HG03280 (cell line): ENCODE results near the gene KANTR.
"Not testable (repeated sequence)": the region's sequence is repeated elsewhere in the genome, so short reads cannot be mapped to it uniquely, and the experiment has no call there.

Experiments
- ATAC-seq: cut with Tn5 transposase; IDR thresholded peaks from one replicate; pipeline ENCODE4 v1.9.1; 2021; ENCODE audit warnings: mild to moderate bottlenecking, moderate library complexity; ENCODE audit not compliant: unreplicated experiment

Gene KANTR

DNA sequence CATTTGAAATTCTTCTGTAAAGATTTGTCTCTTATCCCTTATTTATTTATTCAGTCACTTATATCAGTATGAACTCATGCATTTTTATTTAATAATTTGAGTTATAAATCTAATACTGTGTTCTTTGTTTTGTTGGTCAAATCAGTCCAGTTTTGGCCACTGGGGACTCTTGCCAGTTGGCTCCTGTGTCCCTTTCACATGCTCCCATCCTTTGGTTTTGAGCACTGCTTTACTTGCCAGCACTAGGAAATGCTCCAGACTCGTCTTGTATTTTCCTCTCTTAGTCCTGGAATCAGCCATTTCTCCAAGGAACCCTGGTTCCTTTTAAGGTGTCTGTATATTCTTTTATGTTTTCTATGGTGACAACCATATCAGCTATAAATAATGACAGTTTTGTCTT is 28.1 kb downstream of the KANTR start:
- no peak for ATAC-seq

DNA sequence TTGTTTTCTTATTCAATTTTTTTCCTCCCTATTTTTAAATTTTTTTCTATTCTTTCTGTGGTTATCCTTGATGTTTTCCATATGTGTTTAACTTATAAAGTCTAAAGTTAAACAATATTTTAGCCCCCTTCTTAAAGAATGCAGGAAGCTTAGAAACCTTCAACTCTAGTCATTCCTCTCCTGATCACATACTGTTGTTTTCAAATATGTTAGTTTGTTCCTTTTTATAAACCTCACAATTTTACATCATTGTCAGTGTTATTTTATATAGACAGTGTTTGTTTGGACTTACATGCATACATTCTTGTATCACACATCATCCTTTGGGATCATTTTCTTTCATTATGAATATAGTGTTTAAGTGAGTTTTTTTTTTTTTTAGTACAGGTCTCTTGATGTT is 31.6 kb downstream of the KANTR start:
- ATAC-seq = no peak

DNA sequence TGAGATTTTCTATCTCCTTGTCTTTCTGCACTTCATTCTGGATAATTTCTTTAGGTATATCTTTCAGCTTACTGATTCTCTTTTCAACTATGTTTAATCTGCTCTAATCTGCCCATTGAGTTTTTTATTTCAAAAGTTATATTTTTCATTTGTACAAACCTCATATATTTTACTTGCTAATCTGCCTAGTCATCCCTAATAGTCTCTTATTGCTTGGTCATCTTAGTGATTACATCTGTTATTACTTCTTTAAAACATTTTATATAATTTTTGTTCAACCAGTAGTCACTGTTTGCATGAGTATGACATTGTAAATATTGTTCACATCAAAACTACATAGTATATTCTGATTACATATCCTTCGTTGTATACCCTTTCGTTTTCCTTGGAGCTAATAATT is 32.4 kb downstream of the KANTR start:
- ATAC-seq = no peak

DNA sequence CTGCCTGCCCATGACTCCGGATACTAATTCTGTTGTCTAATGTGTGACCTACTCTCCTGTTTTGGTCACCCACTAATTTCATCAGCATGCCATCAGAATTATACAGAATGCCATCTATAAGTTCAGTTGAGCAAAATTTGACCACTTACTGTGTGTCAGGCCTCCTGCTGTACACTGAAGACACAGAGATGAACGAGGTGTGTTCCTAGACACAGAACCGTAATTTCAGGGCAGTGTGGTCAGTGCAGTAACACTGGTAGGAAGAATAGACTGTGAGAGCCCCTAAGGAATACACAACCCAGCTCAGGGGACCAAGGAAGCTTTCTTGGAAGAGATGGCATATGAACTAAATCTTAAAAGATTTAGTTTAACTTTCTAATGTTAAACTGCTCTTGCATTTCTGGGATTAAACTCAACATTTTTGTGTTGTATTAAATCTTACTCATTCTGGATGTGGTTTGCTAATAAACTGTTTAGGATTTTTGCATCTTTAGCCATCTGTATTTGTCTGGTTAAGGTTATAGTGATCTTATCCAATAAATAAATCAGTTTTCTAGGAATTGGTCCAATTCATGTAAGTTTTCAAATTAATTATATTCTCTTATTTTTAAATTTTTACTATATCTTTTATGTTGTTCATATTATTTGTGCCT is 34.3 kb downstream of the KANTR start:
- no peak for ATAC-seq

DNA sequence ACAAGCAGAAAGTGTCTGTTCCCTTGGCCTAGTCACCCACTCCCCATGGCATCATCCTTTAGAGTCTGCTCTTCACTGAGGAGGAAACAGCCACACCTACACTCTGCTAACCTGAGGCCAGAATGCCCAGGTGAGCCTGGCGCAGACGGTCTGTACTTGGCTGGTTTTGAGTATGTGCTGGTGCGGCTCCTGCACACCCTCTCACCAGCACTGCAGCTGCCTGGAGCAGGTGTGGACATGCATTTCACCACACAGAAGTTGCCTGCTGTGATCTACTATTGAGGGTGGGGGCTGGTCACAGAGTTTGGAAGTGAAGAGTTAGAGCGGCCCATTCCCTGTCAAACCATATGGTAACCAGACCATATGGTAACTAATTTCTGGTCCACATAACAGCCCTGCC is 39.5 kb downstream of the KANTR start:
- ATAC-seq = no peak

DNA sequence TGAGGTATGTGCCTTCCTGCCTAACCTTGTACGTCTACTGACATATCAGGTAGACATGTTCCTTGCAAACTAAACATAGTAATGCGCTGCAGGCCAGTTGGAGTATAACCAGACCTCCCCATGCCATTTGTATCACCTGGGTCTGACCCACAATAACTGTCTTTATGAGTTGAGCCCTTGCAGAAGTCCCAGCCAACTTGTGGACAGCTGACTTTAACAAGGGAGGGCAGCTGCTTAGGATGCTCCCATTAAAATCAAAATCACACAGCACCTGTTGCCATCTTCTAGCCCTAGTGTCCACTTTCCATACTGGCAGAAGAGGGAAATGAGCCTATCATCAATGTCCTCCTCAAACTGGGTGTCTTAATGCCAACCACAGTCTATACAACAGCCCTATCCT is 41.6 kb downstream of the KANTR start:
- no peak for ATAC-seq

DNA sequence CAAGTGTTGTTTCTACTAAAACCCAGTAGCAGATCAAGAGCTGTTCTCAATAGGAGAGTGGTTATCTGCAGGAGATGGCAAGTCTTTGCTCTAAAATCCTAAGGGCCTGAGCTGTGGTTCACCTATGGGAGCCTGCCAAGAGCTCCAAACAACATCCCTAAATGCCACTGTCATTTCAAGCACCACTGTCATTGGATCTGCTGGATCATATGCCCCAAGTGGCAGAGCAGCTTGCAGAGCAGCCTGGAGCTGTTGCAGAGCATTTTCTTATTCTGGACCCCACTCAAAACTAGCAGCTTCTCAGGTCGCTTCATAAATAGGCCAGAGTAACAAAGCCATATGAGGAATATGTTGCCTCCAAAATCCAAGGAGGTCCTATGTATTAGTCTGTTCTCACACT is 59.6 kb downstream of the KANTR start:
- no peak for ATAC-seq

DNA sequence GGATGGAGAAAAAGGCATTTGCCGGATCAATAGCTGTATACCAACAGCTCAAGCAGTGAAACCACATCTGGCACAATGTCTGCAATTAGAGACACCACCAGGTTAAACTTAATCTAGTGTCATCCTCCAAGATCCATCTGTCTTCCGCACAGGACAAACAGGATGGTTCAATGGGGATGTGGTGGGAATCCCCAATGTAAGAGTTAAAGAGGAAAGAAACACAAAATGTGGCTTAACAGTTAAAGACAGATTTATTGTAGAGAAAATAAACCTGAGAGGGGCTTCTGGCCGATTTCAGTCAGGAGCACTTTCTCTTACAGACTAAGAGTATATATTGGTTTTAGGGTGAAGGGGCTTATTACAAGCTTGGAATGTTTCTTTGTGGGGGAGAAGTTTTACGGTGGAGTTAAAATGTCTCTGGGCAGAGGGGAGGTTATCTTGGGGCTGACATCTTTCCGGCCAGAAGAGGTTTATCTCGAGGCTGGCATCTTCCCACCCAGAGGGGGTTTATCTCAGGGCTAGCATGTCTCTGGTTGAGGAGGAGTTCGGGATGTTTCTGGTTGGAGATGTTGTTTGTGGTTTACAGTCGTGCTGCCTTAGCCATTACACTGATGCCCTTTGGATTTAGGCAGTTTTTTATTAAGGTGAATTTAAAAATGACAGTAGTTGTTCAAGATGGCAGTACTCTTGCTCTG is 61.7 kb downstream of the KANTR start:
- no peak for ATAC-seq

DNA sequence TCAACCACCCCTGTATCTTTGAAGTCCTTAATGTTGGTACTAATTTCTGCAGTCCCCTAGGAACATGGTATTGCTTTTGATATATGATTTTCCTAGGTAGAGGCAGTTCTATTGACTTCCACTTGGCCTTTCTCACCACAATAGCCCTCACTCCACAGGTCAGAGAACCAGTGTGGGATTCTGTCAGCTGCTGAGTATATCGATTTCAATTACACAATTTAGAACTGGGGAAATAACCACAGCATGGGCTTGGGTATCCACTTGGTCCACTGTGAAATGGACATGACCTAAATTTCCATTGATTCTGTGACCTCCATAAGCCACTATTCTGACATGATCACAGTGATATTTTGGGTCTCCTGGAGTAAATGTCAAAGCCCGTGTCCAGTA is 62.3 kb downstream of the KANTR start:
- ATAC-seq = no peak

DNA sequence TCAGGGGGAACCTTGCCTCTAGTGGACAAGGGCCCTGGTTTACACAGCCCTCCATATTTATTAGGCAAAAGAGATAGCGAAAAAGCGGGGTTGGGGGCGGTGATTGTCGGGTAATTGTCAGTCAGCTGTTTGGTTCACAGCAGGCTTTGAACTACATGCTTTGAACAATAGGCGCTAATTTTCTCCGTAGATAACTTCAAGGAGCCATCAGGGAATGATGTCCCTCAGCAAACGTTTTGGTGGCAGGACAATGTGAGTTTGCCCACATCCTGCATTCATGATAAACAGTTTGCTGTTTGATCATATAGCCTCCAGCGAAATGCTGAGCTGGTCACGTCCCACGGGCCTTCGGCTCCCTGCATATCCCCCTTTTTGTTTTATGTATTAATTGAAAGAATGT is 65.2 kb downstream of the KANTR start:
- ATAC-seq = no peak

DNA sequence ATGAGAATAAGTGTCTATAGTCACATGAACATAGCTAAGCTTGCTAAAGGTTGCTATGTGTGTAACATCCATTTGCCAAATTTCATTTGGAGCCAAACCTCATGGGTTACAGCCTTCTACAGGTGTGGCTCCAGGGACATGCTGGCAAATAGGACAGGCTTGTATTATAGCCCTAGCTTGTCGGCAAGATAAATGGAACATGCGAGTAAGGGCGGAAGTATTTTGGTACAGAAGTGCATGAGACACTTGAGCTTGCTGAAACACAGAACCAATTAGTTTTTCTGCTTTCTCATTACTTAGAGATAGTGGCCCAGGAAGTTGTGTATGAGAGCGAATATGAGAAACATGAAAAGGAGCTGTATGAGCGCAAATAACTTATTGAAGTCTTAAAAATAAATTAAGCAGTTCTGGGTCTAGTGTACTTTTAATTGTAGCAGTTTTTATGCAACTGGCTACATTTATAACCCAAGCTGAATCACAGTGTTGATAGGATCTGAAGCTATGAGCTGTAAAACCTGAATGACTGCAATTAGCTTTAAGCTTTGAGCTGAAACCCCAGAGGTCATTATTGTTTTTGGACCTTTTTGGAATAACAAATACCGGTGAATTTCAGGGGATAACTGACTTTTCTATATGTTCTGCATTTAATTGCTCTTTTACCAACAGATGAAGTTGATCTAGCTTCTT is 66.5 kb downstream of the KANTR start:
- ATAC-seq = no peak

DNA sequence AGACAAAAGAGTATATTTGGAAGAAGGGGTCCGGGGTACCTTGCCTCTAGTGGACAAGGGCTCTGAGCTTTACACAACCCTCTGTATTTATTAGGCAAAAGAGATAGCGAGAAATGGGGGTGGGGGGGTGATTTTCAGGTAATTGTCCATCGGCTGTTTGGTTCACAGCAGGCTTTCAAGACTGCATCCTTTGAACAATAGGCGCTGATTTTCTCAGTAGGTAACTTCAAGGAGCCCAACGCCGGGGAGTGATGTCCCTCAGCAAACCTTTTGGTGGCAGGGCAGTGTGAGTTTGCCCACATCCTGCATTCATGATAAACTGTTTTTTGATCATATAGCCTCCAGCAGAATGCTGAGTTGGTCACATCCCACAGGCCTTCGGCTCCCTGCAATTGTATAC is 69.5 kb downstream of the KANTR start:
- no peak for ATAC-seq

DNA sequence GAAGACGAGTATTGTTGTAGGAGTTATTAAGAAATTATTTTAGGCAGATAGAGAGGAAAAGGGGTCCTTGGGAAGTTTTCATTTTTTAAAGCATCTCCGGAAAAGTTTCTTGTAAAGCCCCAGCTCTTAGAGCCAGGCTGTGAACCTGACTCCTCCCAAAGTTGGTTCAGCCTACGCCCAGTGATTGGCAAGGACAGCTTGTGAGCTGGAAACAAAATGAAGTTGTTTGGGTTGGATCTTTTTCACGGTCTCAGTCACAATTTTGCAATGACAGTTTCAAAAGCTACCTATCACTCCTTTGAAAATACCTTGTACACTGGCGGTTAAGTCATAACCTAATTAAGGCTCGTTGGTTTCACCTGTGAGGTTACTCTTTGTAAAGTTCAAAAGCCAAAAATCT is 70.6 kb downstream of the KANTR start:
- ATAC-seq = not testable (repeated sequence)

DNA sequence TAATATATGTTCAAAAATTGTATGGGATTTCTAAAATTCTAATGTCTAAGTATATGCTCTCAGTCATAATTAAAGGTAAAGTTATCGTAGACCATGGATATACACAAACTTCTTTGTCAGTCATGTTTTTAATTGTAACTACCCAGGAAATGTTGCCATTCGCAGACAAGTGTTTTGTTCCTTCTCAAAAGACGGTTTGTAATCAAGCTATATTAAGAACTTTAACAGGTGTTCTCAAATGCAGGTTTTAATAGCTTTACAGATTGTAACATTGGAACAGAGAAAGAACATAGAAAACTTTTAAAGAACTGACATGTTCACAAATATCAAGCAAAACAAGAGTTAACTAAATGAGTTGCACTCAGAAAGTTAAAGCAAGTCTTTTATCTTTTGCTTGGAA is 72.2 kb downstream of the KANTR start:
- no peak for ATAC-seq

DNA sequence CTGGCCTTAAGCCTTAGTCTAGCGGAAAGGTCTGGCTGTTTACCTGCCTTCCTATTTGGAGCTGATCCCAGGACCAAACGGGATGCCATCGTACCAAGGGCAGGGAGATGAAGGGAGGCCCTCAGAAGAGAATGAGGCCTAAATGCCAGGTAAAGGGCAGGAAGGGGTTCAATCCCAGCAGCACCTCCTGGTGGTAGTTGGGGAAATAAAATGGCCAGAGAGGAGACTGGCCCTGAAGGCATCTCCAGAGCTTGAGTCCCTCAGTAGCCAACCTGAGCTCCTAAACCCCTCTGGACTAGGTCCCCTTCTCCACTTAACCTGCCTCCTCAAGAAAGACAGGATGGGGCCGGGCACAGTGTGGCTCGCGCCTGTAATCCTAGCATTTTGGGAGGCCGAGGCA is 77.4 kb downstream of the KANTR start:
- ATAC-seq = no peak
